Mucosa of stomach (tissue), 1 donor: Measurements from ENCODE around the gene VRK3.

ENCODE experiments used
- H3K27me3 ChIP-seq: one replicate; pipeline ENCODE4 v1.7.0; 2013; ENCODE audit warnings: mild to moderate bottlenecking, low read length; ENCODE audit not compliant: control insufficient read depth, insufficient read depth
- H3K36me3 ChIP-seq: one replicate; pipeline ENCODE4 v1.7.0; 2013; ENCODE audit warnings: low read length; ENCODE audit not compliant: control insufficient read depth, insufficient read depth
- H3K4me1 ChIP-seq: one replicate; pipeline ENCODE4 v1.7.0; 2013; ENCODE audit warnings: mild to moderate bottlenecking, low read length; ENCODE audit not compliant: control insufficient read depth, insufficient read depth
- H3K4me3 ChIP-seq: one replicate; pipeline ENCODE4 v1.7.0; 2013; ENCODE audit warnings: low read length
- H3K9ac ChIP-seq: one replicate; pipeline ENCODE4 v1.7.0; 2013; ENCODE audit warnings: mild to moderate bottlenecking, low read length, moderate library complexity
- H3K9me3 ChIP-seq: one replicate; pipeline ENCODE4 v1.7.0; 2013; ENCODE audit warnings: mild to moderate bottlenecking, low read length, moderate library complexity; ENCODE audit not compliant: control insufficient read depth
- donor health status: Pancreatic carcinoma.

The VRK3 gene

GRCh38 chr19:49931293-49932040, 93.7 kb downstream of the VRK3 start:
- Histone ChIP-seq H3K27me3 (no peaks in the 10 kb centered on the region), H3K4me1 (peaks cover 15% of the 10 kb centered on the region), H3K4me3 (no peak overlapping the region), H3K9me3 (no peaks in the 10 kb centered on the region), H3K9ac (no peak overlapping the region), H3K36me3 (no peaks in the 10 kb centered on the region)

- no peak overlapping the region for H3K4me3 ChIP-seq
- no peak overlapping the region for H3K9ac ChIP-seq
- H3K27me3 ChIP-seq = no peaks in the 10 kb centered on the region
- H3K9me3 ChIP-seq = no peaks in the 10 kb centered on the region
- no peaks in the 10 kb centered on the region for H3K36me3 ChIP-seq
- H3K4me1 ChIP-seq = peaks cover 15% of the 10 kb centered on the region
These were observed 94.6 kb downstream of the VRK3 start for GRCh38 chr19:49930483-49931011.

- Histone ChIP-seq H3K27me3 (no peaks in the 10 kb centered on the region), H3K9ac (peak overlapping the region; percentile 78), H3K4me1 (peaks cover 15% of the 10 kb centered on the region), H3K4me3 (peak overlapping the region; percentile 79), H3K36me3 (no peaks in the 10 kb centered on the region), H3K9me3 (no peaks in the 10 kb centered on the region)
These were observed 95.3 kb downstream of the VRK3 start for GRCh38 chr19:49929611-49930482.

- peak within 1 kb of the TSS; percentile 79 for H3K4me3 ChIP-seq
- H3K4me1 ChIP-seq = peaks cover 15% of the 10 kb centered on the region
- peak within 1 kb of the TSS; percentile 78 for H3K9ac ChIP-seq
- no peaks in the 10 kb centered on the region for H3K9me3 ChIP-seq
- H3K36me3 ChIP-seq = no peaks in the 10 kb centered on the region
- no peaks in the 10 kb centered on the region for H3K27me3 ChIP-seq
These were observed 96.0 kb downstream of the VRK3 start, which contains the start of the genes ATF5 and NUP62 for GRCh38 chr19:49929121-49929610. TSS of gene ATF5 (plus strand) at chr19:49929205. CDS start at chr19:49930851, 1,646 bp downstream. TSS of gene NUP62 (minus strand) at chr19:49929504. CDS start at chr19:49909807, 19,697 bp downstream.

GRCh38 chr19:49927526-49928264, 97.5 kb downstream of the VRK3 start:
- H3K9ac ChIP-seq = peak overlapping the region; percentile 78
- no peaks in the 10 kb centered on the region for H3K36me3 ChIP-seq
- no peaks in the 10 kb centered on the region for H3K27me3 ChIP-seq
- no peak overlapping the region for H3K4me3 ChIP-seq
- H3K9me3 ChIP-seq = no peaks in the 10 kb centered on the region
- H3K4me1 ChIP-seq = peaks cover 15% of the 10 kb centered on the region

GRCh38 chr19:49926515-49926914, 98.7 kb downstream of the VRK3 start:
- H3K9me3 ChIP-seq = no peaks in the 10 kb centered on the region
- H3K9ac ChIP-seq = no peak overlapping the region
- no peak overlapping the region for H3K4me3 ChIP-seq
- H3K4me1 ChIP-seq = peaks cover 15% of the 10 kb centered on the region
- no peaks in the 10 kb centered on the region for H3K27me3 ChIP-seq
- H3K36me3 ChIP-seq = no peaks in the 10 kb centered on the region
